Measurements from ENCODE around the gene CPNE5.

Gene CPNE5

DNA sequence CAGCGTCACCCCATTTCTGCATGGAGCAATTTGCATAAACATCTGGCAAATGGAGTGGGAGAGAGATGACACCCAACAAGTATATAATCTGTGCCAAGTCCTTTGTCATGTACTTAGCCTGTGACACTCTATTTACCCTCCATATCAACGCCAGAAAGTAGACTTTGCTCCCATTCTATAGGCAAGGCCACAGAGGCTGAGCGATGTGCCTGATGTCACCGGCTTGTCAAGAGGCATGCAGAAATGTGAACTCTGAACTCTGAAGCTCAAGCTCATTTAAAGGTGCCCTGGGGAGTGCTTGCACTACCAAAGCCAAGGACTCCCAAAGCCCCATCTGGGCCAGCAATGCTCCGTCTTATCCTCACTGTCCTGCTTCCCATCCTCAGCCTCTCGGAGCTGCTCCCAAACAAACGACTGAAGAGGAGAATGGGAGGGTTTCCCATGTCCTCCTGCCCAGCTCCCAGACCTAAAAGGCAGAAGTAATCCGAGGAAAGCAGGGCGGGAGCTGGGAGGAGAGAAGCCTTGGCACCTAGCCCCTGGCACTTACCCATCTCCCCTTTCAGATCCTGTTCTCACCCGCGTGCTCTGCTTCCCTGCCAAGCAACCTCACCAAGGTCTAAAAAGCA, 9.2 kb downstream of the CPNE5 start:
- Histone ChIP-seq H3K27ac (ENCODE audit: low read length) (no peak overlapping the region), H3K9ac (ENCODE audit: low read depth, low read length) (no peak overlapping the region), H3K9me3 (ENCODE audit: insufficient read depth, low read depth, low read length) (no peaks in the 10 kb centered on the region; the same call in 1 of the 2 replicates), H3K27me3 (ENCODE audit: insufficient read depth, low read length) (peaks cover 2% of the 10 kb centered on the region), H3K36me3 (ENCODE audit: insufficient read depth, low read depth, low read length) (no peaks in the 10 kb centered on the region), H3K4me1 (ENCODE audit: insufficient read depth, low read length) (no peaks in the 10 kb centered on the region), H3K4me3 (ENCODE audit: low read length) (no peak overlapping the region)

DNA sequence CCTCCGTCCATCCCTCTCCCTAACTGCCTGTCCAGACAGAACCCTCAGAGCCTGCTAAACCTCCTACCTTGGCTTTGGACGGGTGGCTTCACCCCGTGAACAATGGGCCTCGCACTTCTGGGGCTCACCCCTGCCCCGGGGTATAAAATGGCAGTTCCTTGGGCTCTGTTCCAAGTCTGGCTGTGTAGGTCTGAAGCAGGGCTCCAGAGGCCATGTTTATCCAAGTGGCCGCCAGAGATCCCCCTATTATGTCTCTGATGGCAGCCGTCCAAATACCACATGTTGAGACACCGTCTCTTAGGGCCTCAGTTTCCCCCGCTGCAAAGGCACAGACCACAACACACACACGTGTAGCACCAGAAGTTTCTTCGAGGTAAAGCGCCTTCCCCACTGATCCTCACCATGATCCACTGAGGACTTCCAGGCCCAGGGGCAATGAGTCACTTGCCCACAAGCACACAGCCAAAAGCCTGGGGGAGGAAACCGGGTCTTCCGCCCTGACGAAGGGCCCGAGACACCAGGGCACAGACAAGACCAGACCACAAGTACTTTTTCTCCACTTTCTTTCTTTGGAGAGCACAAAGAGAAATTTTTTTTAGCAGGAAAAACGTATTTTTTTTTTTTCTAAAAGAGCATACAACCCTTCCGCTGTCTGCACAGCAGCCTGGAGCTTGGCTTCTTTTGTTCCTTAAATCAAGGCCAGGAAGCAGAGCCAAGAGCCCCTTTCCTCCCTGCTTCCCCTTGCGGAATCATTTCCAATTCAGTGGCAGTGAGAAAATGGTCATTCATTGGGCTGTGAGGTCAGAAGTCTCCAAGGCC, 11.8 kb downstream of the CPNE5 start:
- H3K9ac ChIP-seq (ENCODE audit: low read depth, low read length), result no peak overlapping the region
- H3K9me3 ChIP-seq (ENCODE audit: insufficient read depth, low read depth, low read length), result no peaks in the 10 kb centered on the region
- H3K27ac ChIP-seq (ENCODE audit: low read length), result no peak overlapping the region

DNA sequence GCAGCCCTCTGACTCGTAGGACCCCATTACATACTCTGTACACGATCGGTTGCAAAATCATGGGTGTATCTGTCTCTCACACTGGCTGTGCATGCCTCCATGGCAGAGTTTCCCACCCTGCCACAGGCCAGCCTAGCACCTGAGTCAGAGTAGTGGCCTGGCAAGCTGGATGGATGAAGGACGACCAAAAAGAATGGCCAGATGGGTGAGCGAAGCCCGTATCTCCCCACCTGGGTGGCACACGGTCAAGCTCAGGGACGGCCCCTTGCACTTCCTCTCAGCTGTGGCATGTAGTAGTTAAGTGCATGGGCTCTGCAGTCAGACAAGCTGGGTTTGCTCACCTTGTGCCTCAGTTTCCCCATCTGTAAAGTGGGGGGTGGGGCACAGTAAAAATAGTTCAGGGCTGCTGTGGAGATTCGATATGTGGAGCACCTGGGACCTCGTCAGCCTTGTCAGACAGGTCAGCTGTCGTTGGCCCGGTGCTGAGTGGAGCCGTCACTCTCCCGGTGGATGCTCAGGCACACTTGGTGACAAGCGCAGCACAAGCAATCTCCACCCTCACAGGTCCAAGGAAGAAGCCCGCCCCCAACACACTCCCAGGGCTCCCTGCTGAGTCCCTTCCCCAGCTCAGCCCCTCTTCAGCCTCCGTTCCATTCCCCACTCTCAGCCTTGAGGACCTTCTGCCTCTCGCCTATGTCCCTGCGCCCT, 12.6 kb downstream of the CPNE5 start:
- peaks cover 2% of the 10 kb centered on the region; the same call in 1 of the 2 replicates for H3K27me3 ChIP-seq (ENCODE audit: insufficient read depth, low read length)
- H3K4me1 ChIP-seq (ENCODE audit: insufficient read depth, low read length), result no peaks in the 10 kb centered on the region
- H3K36me3 ChIP-seq (ENCODE audit: insufficient read depth, low read depth, low read length), result no peaks in the 10 kb centered on the region
- H3K27ac ChIP-seq (ENCODE audit: low read length), result no peak overlapping the region
- no peak overlapping the region for H3K4me3 ChIP-seq (ENCODE audit: low read length)
- H3K9ac ChIP-seq (ENCODE audit: low read depth, low read length), result no peak overlapping the region
- H3K9me3 ChIP-seq (ENCODE audit: insufficient read depth, low read depth, low read length), result no peaks in the 10 kb centered on the region

More for the DNA sequence above, 11.8 kb downstream of the CPNE5 start:
- Histone ChIP-seq H3K4me3 (ENCODE audit: low read length) (no peak overlapping the region), H3K36me3 (ENCODE audit: insufficient read depth, low read depth, low read length) (no peaks in the 10 kb centered on the region), H3K4me1 (ENCODE audit: insufficient read depth, low read length) (no peaks in the 10 kb centered on the region), H3K27me3 (ENCODE audit: insufficient read depth, low read length) (no peaks in the 10 kb centered on the region)

DNA sequence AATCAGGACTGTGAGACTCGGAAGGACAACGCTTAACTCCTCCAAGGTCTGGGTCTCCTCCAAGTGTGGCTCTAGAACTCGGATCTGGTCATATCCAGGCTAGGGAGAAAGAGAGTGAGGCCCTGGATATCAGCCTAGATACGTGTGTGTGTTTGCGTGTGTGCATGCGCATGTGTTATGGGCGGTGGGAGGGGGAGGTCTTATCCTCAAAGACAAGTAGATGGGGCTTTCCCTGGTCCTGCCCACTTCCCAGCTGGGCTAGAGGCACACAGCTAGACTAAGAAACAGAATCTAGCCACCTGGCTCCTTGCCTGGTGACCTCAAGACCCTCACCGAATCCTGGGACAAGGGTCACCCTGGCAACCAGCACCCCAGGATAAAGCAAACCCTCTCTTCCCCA, 13.2 kb downstream of the CPNE5 start:
- Histone ChIP-seq H3K4me1 (ENCODE audit: insufficient read depth, low read length) (no peaks in the 10 kb centered on the region), H3K4me3 (ENCODE audit: low read length) (no peak overlapping the region), H3K27ac (ENCODE audit: low read length) (no peak overlapping the region), H3K27me3 (ENCODE audit: insufficient read depth, low read length) (peaks cover 6% of the 10 kb centered on the region; the same call in 1 of the 2 replicates), H3K9ac (ENCODE audit: low read depth, low read length) (no peak overlapping the region), H3K9me3 (ENCODE audit: insufficient read depth, low read depth, low read length) (no peaks in the 10 kb centered on the region), H3K36me3 (ENCODE audit: insufficient read depth, low read depth, low read length) (no peaks in the 10 kb centered on the region)

DNA sequence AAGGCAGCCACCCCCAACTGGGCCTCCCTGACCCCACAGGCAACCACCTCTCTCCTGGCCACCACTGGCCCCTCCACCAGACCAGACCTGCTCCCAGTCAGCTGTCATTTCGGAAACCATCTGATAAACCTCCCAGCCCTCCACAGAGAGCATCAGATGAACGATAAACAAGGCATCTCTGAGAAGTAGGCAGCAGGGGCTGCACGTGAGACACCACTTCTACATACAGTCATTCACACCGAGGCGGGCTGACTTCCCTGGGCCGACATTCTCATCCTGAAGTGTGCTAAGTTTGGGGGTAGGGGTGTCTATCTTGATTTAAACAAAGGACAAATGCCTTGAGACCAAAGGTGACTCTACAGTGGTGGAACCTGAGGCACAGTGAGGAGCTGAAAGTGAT, 13.8 kb downstream of the CPNE5 start:
- Histone ChIP-seq H3K36me3 (ENCODE audit: insufficient read depth, low read depth, low read length) (no peaks in the 10 kb centered on the region), H3K27me3 (ENCODE audit: insufficient read depth, low read length) (peaks cover 6% of the 10 kb centered on the region; the same call in 1 of the 2 replicates), H3K27ac (ENCODE audit: low read length) (no peak overlapping the region), H3K4me1 (ENCODE audit: insufficient read depth, low read length) (no peaks in the 10 kb centered on the region), H3K4me3 (ENCODE audit: low read length) (no peak overlapping the region), H3K9ac (ENCODE audit: low read depth, low read length) (no peak overlapping the region), H3K9me3 (ENCODE audit: insufficient read depth, low read depth, low read length) (no peaks in the 10 kb centered on the region)

DNA sequence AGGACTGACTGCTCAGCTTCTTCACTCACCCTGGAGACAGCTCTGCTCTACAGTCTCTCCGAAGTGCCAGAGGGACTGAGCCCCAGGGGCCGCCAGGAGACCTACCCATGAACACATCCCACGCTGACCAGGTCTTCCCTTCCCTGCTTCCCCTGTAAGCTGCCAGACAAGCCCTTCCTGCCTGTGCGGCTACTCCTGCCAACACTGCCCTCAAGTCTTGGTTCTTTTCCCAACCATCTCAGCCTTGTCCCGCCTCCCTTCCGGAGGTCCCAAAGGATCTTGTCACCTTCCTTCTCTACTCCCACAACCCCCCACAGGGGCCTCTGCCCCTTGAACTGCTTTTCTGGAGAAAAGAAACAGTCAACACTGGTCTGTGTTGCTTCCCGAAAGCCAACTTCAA, 15.0 kb downstream of the CPNE5 start:
- Histone ChIP-seq H3K4me3 (ENCODE audit: low read length) (no peak overlapping the region), H3K36me3 (ENCODE audit: insufficient read depth, low read depth, low read length) (no peaks in the 10 kb centered on the region), H3K27me3 (ENCODE audit: insufficient read depth, low read length) (peaks cover 6% of the 10 kb centered on the region; the same call in 1 of the 2 replicates), H3K4me1 (ENCODE audit: insufficient read depth, low read length) (no peaks in the 10 kb centered on the region), H3K9ac (ENCODE audit: low read depth, low read length) (no peak overlapping the region), H3K27ac (ENCODE audit: low read length) (no peak overlapping the region), H3K9me3 (ENCODE audit: insufficient read depth, low read depth, low read length) (no peaks in the 10 kb centered on the region)

DNA sequence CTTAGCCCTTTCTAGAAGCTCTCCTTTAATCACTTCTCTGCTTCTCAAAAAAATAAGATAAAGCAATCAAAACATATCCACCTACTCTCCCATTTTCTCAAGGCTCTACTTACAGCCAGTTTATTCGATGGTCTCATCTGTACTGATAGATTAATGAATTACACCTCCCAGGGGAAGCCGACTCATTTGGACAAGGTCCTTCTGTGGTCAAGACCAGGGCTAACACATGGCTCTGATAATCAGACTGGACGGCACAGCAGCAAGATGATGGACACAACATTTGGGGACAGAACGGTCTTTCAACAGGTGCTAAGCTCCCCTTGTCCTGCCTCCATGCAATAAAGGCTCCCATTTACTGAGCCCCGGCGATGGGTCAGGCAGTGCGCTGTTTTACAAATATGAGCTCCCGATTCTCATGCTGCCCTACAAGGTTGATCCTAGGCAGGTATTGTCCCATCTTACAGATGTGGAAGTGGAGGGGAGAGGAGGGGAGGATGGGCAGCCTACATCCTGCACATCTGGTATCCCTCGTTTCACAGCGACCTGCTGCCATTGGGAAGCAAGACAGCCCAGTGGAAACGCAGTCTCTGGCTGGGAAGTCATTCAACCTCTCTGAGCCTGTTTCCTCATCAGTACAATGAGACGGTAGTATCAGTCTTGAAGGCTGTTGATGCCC, 15.7 kb downstream of the CPNE5 start:
- Histone ChIP-seq H3K4me1 (ENCODE audit: insufficient read depth, low read length) (no peaks in the 10 kb centered on the region), H3K27ac (ENCODE audit: low read length) (no peak overlapping the region), H3K9me3 (ENCODE audit: insufficient read depth, low read depth, low read length) (no peaks in the 10 kb centered on the region), H3K27me3 (ENCODE audit: insufficient read depth, low read length) (peaks cover 6% of the 10 kb centered on the region; the same call in 1 of the 2 replicates), H3K4me3 (ENCODE audit: low read length) (no peak overlapping the region), H3K36me3 (ENCODE audit: insufficient read depth, low read depth, low read length) (no peaks in the 10 kb centered on the region), H3K9ac (ENCODE audit: low read depth, low read length) (no peak overlapping the region)

DNA sequence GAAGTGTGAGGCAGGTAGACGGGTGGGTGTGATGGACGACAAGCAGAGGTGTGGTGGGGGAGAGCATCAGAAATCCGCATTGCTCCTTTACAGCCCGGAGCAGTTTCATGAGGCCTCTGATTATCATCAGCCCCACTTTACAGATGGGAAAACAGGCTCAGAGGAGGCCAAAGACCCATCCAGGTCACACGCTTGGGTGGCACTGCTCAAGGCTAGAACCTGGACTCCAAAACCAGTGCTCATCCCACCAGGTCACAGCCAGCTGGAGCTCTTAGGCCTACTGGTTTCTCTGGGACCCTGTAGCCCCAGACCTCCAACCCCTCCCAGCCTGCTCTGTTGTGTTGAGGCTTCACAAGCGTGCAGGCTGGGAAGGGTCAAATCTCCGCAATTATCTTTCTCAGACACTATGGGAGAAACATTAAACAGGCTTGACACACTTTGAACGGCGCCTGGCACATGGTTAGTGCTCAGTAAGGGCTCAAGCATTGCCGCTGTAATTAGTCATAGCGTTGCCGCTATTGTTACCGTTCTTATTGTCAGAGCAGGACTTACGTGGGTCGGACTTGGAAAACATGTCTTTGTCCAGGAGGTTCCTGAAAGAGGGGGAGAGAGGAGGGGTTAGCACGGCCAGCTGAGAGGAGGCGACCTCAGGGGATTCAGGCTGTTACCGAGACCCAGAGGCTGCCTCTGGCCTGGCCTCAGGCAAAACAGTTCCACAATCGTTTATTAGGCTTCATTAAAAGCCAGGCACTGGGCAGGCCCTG, 16.6 kb downstream of the CPNE5 start:
- no peak overlapping the region for H3K9ac ChIP-seq (ENCODE audit: low read depth, low read length)
- peaks cover 4% of the 10 kb centered on the region; the same call in 1 of the 2 replicates for H3K4me1 ChIP-seq (ENCODE audit: insufficient read depth, low read length)
- H3K27ac ChIP-seq (ENCODE audit: low read length), result no peak overlapping the region
- H3K9me3 ChIP-seq (ENCODE audit: insufficient read depth, low read depth, low read length), result no peaks in the 10 kb centered on the region
- no peaks in the 10 kb centered on the region for H3K36me3 ChIP-seq (ENCODE audit: insufficient read depth, low read depth, low read length)
- peaks cover 6% of the 10 kb centered on the region; the same call in 1 of the 2 replicates for H3K27me3 ChIP-seq (ENCODE audit: insufficient read depth, low read length)
- H3K4me3 ChIP-seq (ENCODE audit: low read length), result no peak overlapping the region

DNA sequence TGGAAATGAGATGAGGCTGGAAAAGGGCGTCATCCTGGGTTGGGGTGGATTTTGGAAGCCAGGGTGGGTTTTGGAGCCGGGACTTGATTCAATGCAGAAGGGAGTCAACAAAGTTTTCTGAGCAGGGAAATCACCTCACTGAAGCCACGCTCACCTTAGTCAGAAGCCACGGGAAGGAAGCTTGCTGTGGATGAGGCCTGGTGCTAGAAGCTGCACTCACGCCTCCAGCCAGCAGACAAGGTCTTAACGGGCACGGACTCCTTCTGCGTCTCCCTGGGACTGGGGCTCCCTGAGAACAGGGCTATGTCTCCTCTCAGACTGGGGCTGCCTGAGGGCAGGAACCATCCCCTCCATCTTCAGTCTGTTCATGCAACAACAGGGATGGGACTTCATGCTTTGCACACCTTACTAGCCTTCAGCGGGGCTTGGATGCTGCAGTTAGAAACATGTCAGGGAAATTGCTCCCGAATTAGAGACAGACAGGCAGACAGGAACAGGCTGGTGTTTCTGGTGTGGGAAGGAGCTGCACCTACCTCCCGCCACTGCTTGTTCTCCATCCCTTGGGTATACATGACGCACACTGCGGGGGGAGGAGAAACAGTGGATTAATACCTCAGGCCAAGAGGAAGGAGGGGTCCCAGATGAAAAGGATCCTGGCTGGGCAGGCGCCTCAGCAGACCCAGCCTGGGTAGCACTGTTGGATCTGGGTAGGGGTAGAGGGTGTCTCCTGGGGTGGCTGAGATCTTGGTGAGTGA, 17.5 kb downstream of the CPNE5 start:
- Histone ChIP-seq H3K4me3 (ENCODE audit: low read length) (no peak overlapping the region), H3K9me3 (ENCODE audit: insufficient read depth, low read depth, low read length) (no peaks in the 10 kb centered on the region), H3K27me3 (ENCODE audit: insufficient read depth, low read length) (peaks cover 6% of the 10 kb centered on the region), H3K27ac (ENCODE audit: low read length) (no peak overlapping the region), H3K4me1 (ENCODE audit: insufficient read depth, low read length) (peaks cover 5% of the 10 kb centered on the region; the same call in 1 of the 2 replicates), H3K9ac (ENCODE audit: low read depth, low read length) (no peak overlapping the region), H3K36me3 (ENCODE audit: insufficient read depth, low read depth, low read length) (no peaks in the 10 kb centered on the region)

DNA sequence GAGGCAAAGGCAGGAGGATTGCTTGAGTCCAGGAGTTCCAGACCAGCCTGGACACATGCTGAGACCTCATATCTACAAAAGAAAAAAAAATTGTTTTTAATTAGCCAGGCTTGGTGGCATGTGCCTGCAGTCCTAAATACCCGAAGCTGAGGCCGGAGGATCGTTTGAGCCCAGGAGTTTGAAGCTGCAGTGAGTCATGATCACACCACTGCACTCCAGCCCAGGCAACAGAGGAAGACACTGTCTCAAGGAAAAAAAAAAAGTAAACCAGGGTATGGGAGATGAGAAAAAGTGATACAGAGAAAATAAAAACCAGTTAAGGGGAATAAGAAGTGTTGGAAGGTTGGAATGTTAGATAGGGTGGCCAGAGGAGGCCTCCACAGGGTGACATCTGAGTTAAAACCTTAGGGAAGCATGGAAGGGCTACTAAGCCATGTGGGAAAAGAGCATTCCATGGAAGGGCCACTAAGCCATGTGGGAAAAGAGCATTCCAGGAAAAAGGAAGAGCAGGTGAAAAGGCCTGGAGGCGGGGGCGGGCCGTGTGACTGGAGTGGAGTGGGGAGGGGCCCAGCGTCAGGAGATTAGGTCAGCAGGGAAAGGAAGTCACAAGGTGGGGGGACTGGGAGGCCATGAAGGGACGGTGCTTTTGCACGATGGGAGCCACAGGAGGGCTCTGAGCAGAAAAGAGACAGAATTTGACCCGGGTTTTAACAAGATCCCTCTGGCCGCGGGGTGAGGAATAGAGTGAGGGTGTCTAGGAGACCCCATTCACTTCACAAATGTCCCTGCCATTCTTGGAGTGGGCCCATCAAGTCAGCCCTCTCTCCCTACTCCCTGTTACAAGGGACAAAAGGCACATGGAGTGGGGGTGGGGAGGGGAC, 18.3 kb downstream of the CPNE5 start:
- peaks cover 6% of the 10 kb centered on the region for H3K27me3 ChIP-seq (ENCODE audit: insufficient read depth, low read length)
- no peak overlapping the region for H3K27ac ChIP-seq (ENCODE audit: low read length)
- no peaks in the 10 kb centered on the region for H3K9me3 ChIP-seq (ENCODE audit: insufficient read depth, low read depth, low read length)
- H3K4me1 ChIP-seq (ENCODE audit: insufficient read depth, low read length), result peaks cover 5% of the 10 kb centered on the region; the same call in 1 of the 2 replicates
- no peak overlapping the region for H3K4me3 ChIP-seq (ENCODE audit: low read length)
- H3K36me3 ChIP-seq (ENCODE audit: insufficient read depth, low read depth, low read length), result no peaks in the 10 kb centered on the region
- no peak overlapping the region for H3K9ac ChIP-seq (ENCODE audit: low read depth, low read length)
